H9 (cell line): ENCODE data around the gene EPAS1. TPM values are rescaled to one million over a fixed set of nuclear protein-coding genes. Genes with fewer than 3 reads are reported as not detected.

Experiments
- DNase-seq: peaks from one replicate; pipeline ENCODE4 v3.0.0-alpha.2; 2017
- H2AFZ ChIP-seq: one replicate; pipeline ENCODE4 v1.6.1; 2013; ENCODE audit warnings: mild to moderate bottlenecking, low read length, control low read depth, moderate library complexity
- H2AK5ac ChIP-seq: 2 replicates; pipeline ENCODE4 v1.6.1; 2013; ENCODE audit warnings: low read length, control low read depth, mixed read lengths; ENCODE audit not compliant: insufficient read length
- H2BK120ac ChIP-seq: one replicate; pipeline ENCODE4 v1.6.1; 2013; ENCODE audit warnings: low read depth, mild to moderate bottlenecking, low read length, control low read depth, inconsistent platforms; ENCODE audit not compliant: poor library complexity, severe bottlenecking
- H2BK12ac ChIP-seq: 2 replicates; pipeline ENCODE4 v1.6.1; 2013; ENCODE audit warnings: low read length, control low read depth, mixed read lengths, low read depth; ENCODE audit not compliant: insufficient read length
- H2BK15ac ChIP-seq: 2 replicates; pipeline ENCODE4 v1.6.1; 2013; ENCODE audit warnings: low read depth, low read length, control low read depth
- H2BK20ac ChIP-seq: one replicate; pipeline ENCODE4 v1.6.1; 2013; ENCODE audit warnings: low read depth, mild to moderate bottlenecking, low read length, control low read depth, inconsistent platforms; ENCODE audit not compliant: poor library complexity, severe bottlenecking
- H2BK5ac ChIP-seq: 2 replicates; pipeline ENCODE4 v1.6.1; 2013; ENCODE audit warnings: low read length, control low read depth, mixed read lengths; ENCODE audit not compliant: insufficient read length
- H3K14ac ChIP-seq: 2 replicates; pipeline ENCODE4 v1.6.1; 2013; ENCODE audit warnings: low read length, control low read depth; ENCODE audit not compliant: insufficient read depth
- H3K18ac ChIP-seq: 2 replicates; pipeline ENCODE4 v1.6.1; 2013; ENCODE audit warnings: low read depth, mild to moderate bottlenecking, mixed read lengths, low read length, control low read depth; ENCODE audit not compliant: insufficient read length
- H3K23ac ChIP-seq: 2 replicates; pipeline ENCODE4 v1.6.1; 2013; ENCODE audit warnings: low read length, control low read depth, mixed read lengths, low read depth; ENCODE audit not compliant: insufficient read length
- H3K23me2 ChIP-seq: 2 replicates; pipeline ENCODE4 v1.6.1; 2013; ENCODE audit warnings: low read depth, mild to moderate bottlenecking, mixed read lengths, low read length, control low read depth; ENCODE audit not compliant: insufficient read length, poor library complexity, severe bottlenecking
- H3K27ac ChIP-seq: 2 replicates; pipeline ENCODE4 v1.5.1; 2013; ENCODE audit warnings: low read length, control low read depth, mixed read lengths, low read depth; ENCODE audit not compliant: insufficient read length
- H3K27me3 ChIP-seq: 2 replicates; pipeline ENCODE4 v1.6.1; 2013; ENCODE audit warnings: low read length, control low read depth, inconsistent platforms; ENCODE audit not compliant: insufficient read depth
- H3K4ac ChIP-seq: 2 replicates; pipeline ENCODE4 v1.6.1; 2013; ENCODE audit warnings: low read depth, mild to moderate bottlenecking, control low read depth, inconsistent platforms, low read length, moderate library complexity
- H3K4me1 ChIP-seq: 2 replicates; pipeline ENCODE4 v1.6.1; 2013; ENCODE audit warnings: low read length, control low read depth, inconsistent platforms; ENCODE audit not compliant: insufficient read depth
- H3K4me2 ChIP-seq: 2 replicates; pipeline ENCODE4 v1.6.1; 2013; ENCODE audit warnings: low read length, control low read depth, mixed read lengths; ENCODE audit not compliant: insufficient read length, insufficient read depth
- H3K56ac ChIP-seq: 2 replicates; pipeline ENCODE4 v1.6.1; 2013; ENCODE audit warnings: low read depth, mild to moderate bottlenecking, mixed read lengths, low read length, control low read depth; ENCODE audit not compliant: insufficient read length
- H3K79me1 ChIP-seq: 2 replicates; pipeline ENCODE4 v1.6.1; 2013; ENCODE audit warnings: low read depth, mild to moderate bottlenecking, moderate library complexity, low read length, control low read depth, inconsistent platforms; ENCODE audit not compliant: insufficient read depth, poor library complexity, severe bottlenecking
- H3K79me2 ChIP-seq: 2 replicates; pipeline ENCODE4 v1.6.1; 2013; ENCODE audit warnings: low read length, control low read depth, inconsistent platforms; ENCODE audit not compliant: insufficient read depth
- H3K9ac ChIP-seq: 2 replicates; pipeline ENCODE4 v1.6.1; 2013; ENCODE audit warnings: low read length, control low read depth, mixed read lengths; ENCODE audit not compliant: insufficient read length; ENCODE audit errors: extremely low read depth
- H3K9me3 ChIP-seq: one replicate; pipeline ENCODE4 v1.6.1; 2013; ENCODE audit warnings: low read depth, low read length, inconsistent platforms; ENCODE audit not compliant: control insufficient read depth
- H3T11ph ChIP-seq: one replicate; pipeline ENCODE4 v1.6.1; 2013; ENCODE audit warnings: mild to moderate bottlenecking, low read length, control low read depth, inconsistent platforms
- H4K20me1 ChIP-seq: one replicate; pipeline ENCODE4 v1.6.1; 2013; ENCODE audit not compliant: control insufficient read depth, insufficient read length, insufficient read depth
- H4K5ac ChIP-seq: 2 replicates; pipeline ENCODE4 v1.6.1; 2013; ENCODE audit warnings: low read depth, mild to moderate bottlenecking, mixed read lengths, low read length, control low read depth; ENCODE audit not compliant: insufficient read length
- H4K8ac ChIP-seq: replicated peaks from 2 replicates; pipeline ENCODE4 v1.6.1; 2013; ENCODE audit warnings: low read length, control low read depth, mixed read lengths, low read depth; ENCODE audit not compliant: insufficient read length
- H4K91ac ChIP-seq: 2 replicates; pipeline ENCODE4 v1.6.1; 2013; ENCODE audit warnings: low read depth, mild to moderate bottlenecking, moderate library complexity, mixed read lengths, low read length, control low read depth; ENCODE audit not compliant: insufficient read length
- H3K27ac Mint-ChIP-seq, 3 experiments: 2 replicates in 2 of 3; 3 replicates in 1 of 3; pipeline ENCODE4 v1.8.0; 2020 to 2021; ENCODE audit warnings: mixed read lengths in 3 of 3, mild to moderate bottlenecking in 1 of 3, moderate library complexity in 1 of 3
- H3K27me3 Mint-ChIP-seq: 2 replicates; pipeline ENCODE4 v1.8.0; 2021; ENCODE audit warnings: low read depth, mild to moderate bottlenecking, moderate library complexity, mixed read lengths
- H3K36me3 Mint-ChIP-seq, 3 experiments: 2 replicates in 2 of 3; 3 replicates in 1 of 3; pipeline ENCODE4 v1.8.0; 2020 to 2021; ENCODE audit warnings: low read depth in 3 of 3, mixed read lengths in 3 of 3; ENCODE audit not compliant: insufficient read depth in 1 of 3
- H3K4me1 Mint-ChIP-seq, 2 experiments: 2 replicates each; pipeline ENCODE4 v1.8.0; 2020; ENCODE audit warnings: mixed read lengths in 2 of 2
- H3K4me3 Mint-ChIP-seq, 2 experiments: 2 replicates in 1 of 2; 3 replicates in 1 of 2; pipeline ENCODE4 v1.8.0; 2020 to 2021; ENCODE audit warnings: mild to moderate bottlenecking in 2 of 2, mixed read lengths in 2 of 2, moderate library complexity in 1 of 2
- H3K9me3 Mint-ChIP-seq, 2 experiments: 2 replicates in 1 of 2; 3 replicates in 1 of 2; pipeline ENCODE4 v1.8.0; 2020; ENCODE audit warnings: mild to moderate bottlenecking in 2 of 2, mixed read lengths in 2 of 2, moderate library complexity in 1 of 2
- WGBS: extraction: QIAGEN DNeasy Blood & Tissue Kit; methylation state at CpG from one replicate; pipeline ENCODE4 v1.1.7; 2013; ENCODE audit warnings: missing lambda C conversion rate, low lambda C conversion rate, mixed read lengths; ENCODE audit not compliant: insufficient read length; ENCODE audit errors: extremely low coverage; 5-methylcytosine and 5-hydroxymethylcytosine counted together
- total RNA-seq: library from RNA; stranded (reverse); gene quantifications from 2 replicates; pipeline ENCODE4 v1.2.1, GENCODE V29; 2021
- TF ChIP-seq, protein P1 (sequence below): fragments of 200-600 bp; sonication (generic); conservative IDR thresholded peaks from 3 replicates; pipeline ENCODE4 v1.8.0; 2021; ENCODE audit warnings: antibody characterized with exemption, mild to moderate bottlenecking

The EPAS1 gene
- total RNA-seq, 1 experiment from 2014 or later = 1.1 TPM

DNA sequence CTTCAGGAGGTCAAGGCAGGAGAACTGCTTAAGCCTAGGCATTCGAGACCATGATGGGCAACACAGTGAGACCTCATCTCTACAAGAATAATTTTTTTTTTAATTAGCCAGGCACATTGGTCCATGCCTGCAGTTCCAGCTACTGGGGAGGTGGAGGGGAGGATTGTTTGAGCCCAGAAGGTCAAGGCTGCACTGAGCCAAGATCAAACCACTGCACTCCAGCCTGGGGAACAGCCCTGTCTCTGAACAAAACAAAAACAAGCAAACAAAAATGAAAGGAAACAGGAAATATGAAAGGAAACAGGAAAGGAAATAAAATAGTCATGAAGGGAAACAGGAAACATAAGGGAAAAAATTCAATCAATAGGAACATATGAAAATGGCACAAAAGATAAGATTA is 117.5 kb downstream of the EPAS1 start:
- H3K9me3 ChIP-seq = no peaks in the 10 kb centered on the region
- no peaks in the 10 kb centered on the region for H3K79me1 ChIP-seq
- no peak overlapping the region for H2BK5ac ChIP-seq
- no peak overlapping the region for H3K18ac ChIP-seq
- H3K56ac ChIP-seq = no peak overlapping the region
- TF ChIP-seq, protein P1, sequence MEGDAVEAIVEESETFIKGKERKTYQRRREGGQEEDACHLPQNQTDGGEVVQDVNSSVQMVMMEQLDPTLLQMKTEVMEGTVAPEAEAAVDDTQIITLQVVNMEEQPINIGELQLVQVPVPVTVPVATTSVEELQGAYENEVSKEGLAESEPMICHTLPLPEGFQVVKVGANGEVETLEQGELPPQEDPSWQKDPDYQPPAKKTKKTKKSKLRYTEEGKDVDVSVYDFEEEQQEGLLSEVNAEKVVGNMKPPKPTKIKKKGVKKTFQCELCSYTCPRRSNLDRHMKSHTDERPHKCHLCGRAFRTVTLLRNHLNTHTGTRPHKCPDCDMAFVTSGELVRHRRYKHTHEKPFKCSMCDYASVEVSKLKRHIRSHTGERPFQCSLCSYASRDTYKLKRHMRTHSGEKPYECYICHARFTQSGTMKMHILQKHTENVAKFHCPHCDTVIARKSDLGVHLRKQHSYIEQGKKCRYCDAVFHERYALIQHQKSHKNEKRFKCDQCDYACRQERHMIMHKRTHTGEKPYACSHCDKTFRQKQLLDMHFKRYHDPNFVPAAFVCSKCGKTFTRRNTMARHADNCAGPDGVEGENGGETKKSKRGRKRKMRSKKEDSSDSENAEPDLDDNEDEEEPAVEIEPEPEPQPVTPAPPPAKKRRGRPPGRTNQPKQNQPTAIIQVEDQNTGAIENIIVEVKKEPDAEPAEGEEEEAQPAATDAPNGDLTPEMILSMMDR = no peak
- H3K27ac ChIP-seq = no peak overlapping the region
- no peak overlapping the region for H4K5ac ChIP-seq
- no peaks in the 10 kb centered on the region for H3K79me2 ChIP-seq
- no peak overlapping the region for H3T11ph ChIP-seq
- no peak overlapping the region for H3K27ac Mint-ChIP-seq
- H3K4me1 ChIP-seq = no peaks in the 10 kb centered on the region
- no peak overlapping the region for H2BK15ac ChIP-seq
- no peak overlapping the region for H2BK12ac ChIP-seq
- H3K9ac ChIP-seq = no peak overlapping the region
- no peak overlapping the region for H3K14ac ChIP-seq
- peaks cover 5 to 6% of the 10 kb centered on the region in 2 experiments; a peak in 3 of 4 replicates for H3K4me1 Mint-ChIP-seq
- no CpG with 5 or more reads among the region's 1 CpG for WGBS
- H3K9me3 Mint-ChIP-seq = peaks cover 34 to 38% of the 10 kb centered on the region in 2 experiments
- no peaks in the 10 kb centered on the region for H3K27me3 ChIP-seq
- H4K91ac ChIP-seq = no peak overlapping the region
- no peak overlapping the region for H2BK20ac ChIP-seq
- H3K27me3 Mint-ChIP-seq = no peaks in the 10 kb centered on the region; the same call in 1 of the 2 replicates
- H3K23me2 ChIP-seq = no peaks in the 10 kb centered on the region
- no peak overlapping the region for H3K23ac ChIP-seq
- H3K4me2 ChIP-seq = no peak overlapping the region
- H2BK120ac ChIP-seq = no peak overlapping the region
- DNase-seq = no peak
- H4K8ac ChIP-seq = no peak overlapping the region
- no peak overlapping the region for H3K4me3 Mint-ChIP-seq
- H4K20me1 ChIP-seq = no peaks in the 10 kb centered on the region
- no peak overlapping the region for H3K4ac ChIP-seq
- no peak overlapping the region for H2AK5ac ChIP-seq
- H3K36me3 Mint-ChIP-seq = peaks cover 5 to 38% (median 22%) of the 10 kb centered on the region in 3 experiments; a peak in 6 of 7 replicates
- H2AFZ ChIP-seq = no peak overlapping the region
